Smooth muscle cell (in vitro differentiated cells): ENCODE data around the gene PTPRE. TPM values are rescaled to one million over a fixed set of nuclear protein-coding genes. Genes with fewer than 3 reads are reported as not detected.

Experiments
- DNase-seq: peaks from one replicate; lab custom pipeline; 2025; ENCODE audit not compliant: unreplicated experiment; lab: John Stamatoyannopoulos, UW
- H2AFZ ChIP-seq: fragments of 200-600 bp; sonication (generic); 2 replicates; pipeline ENCODE4 v1.6.0; 2016; ENCODE audit warnings: antibody characterized with exemption, low read depth, mild to moderate bottlenecking
- H3F3A ChIP-seq: fragments of 200-600 bp; sonication (generic); 2 replicates; pipeline ENCODE4 v1.6.0; 2017; ENCODE audit warnings: antibody characterized with exemption, low read depth
- H3K27ac ChIP-seq: fragments of 200-600 bp; sonication (generic); 2 replicates; pipeline ENCODE4 v1.5.1; 2016; ENCODE audit warnings: low read depth, mild to moderate bottlenecking
- H3K27me3 ChIP-seq: fragments of 200-600 bp; sonication (generic); 2 replicates; pipeline ENCODE4 v1.6.1; 2016; ENCODE audit warnings: low read depth, mild to moderate bottlenecking
- H3K36me3 ChIP-seq: fragments of 200-600 bp; sonication (generic); 2 replicates; pipeline ENCODE4 v1.5.1; 2016; ENCODE audit warnings: low read depth
- H3K4me1 ChIP-seq: fragments of 200-600 bp; sonication (generic); 2 replicates; pipeline ENCODE4 v1.5.1; 2016; ENCODE audit warnings: low read depth
- H3K4me2 ChIP-seq: fragments of 200-600 bp; sonication (generic); 2 replicates; pipeline ENCODE4 v1.6.0; 2016; ENCODE audit warnings: mild to moderate bottlenecking
- H3K4me3 ChIP-seq: fragments of 200-600 bp; sonication (generic); 2 replicates; pipeline ENCODE4 v1.5.1; 2016; ENCODE audit warnings: mild to moderate bottlenecking
- H3K79me2 ChIP-seq: fragments of 200-600 bp; sonication (generic); 2 replicates; pipeline ENCODE4 v1.6.0; 2016; ENCODE audit warnings: low read depth, mild to moderate bottlenecking
- H3K9ac ChIP-seq: fragments of 200-600 bp; sonication (generic); 2 replicates; pipeline ENCODE4 v1.6.0; 2016; ENCODE audit warnings: low read depth
- H3K9me3 ChIP-seq: fragments of 200-600 bp; sonication (generic); replicated peaks from 2 replicates; pipeline ENCODE4 v1.5.1; 2016; ENCODE audit warnings: low read depth
- H4K20me1 ChIP-seq: fragments of 200-600 bp; sonication (generic); 2 replicates; pipeline ENCODE4 v1.6.0; 2016; ENCODE audit warnings: low read depth
- WGBS: methylation state at CpG from one replicate; pipeline ENCODE4 v1.1.7; 2016; ENCODE audit warnings: low lambda C conversion rate; 5-methylcytosine and 5-hydroxymethylcytosine counted together
- polyA plus RNA-seq: library from polyadenylated mRNA; unstranded; fragments of >200 nt; fragmentation: Nextera tagmentation; extraction: Ambion mirVana; gene quantifications from 2 replicates; pipeline ENCODE4 v1.2.1, GENCODE V29; 2016
- total RNA-seq: library from RNA; depleted of rRNA; stranded (reverse); fragments of >200 nt; gene quantifications from 2 replicates; pipeline ENCODE4 v1.2.3, GENCODE V29; 2014
- TF ChIP-seq, protein P1 (sequence below): fragments of 200-600 bp; sonication (generic); IDR thresholded peaks from 2 replicates; pipeline ENCODE4 v1.5.1; 2017; ENCODE audit warnings: borderline replicate concordance, mild to moderate bottlenecking, antibody characterized with exemption; ENCODE audit not compliant: insufficient read depth, poor library complexity, severe bottlenecking

Gene PTPRE
- total and polyA plus RNA-seq, 2 experiments from 2014 or later, result 17.1 to 22.7 TPM

DNA sequence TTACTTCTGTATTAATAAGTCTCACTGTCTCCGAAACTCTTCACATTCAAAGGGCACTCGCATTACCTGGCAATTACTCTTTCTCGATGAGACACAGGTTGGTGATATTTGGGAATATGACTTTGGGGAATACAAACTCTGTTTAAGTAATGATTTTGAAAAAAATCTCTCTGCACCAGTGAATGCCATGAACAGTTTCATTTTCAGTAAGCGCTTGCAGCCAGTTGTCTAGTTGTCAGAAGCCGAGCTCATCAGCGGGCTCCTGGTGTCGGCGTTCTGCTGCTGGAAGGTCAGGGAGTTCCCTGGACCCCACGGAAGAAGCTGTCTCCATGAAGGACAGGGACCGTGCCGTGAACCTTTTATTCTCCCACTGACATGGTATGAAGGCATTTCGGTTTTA is 57.7 kb downstream of the PTPRE start:
- Histone ChIP-seq H3K4me1 (no peaks in the 10 kb centered on the region), H3K9me3 (no peaks in the 10 kb centered on the region), H3F3A (no peaks in the 10 kb centered on the region), H3K27me3 (no peaks in the 10 kb centered on the region), H3K27ac (no peak overlapping the region), H3K79me2 (peaks cover 17% of the 10 kb centered on the region), H4K20me1 (peaks cover 35% of the 10 kb centered on the region), H3K4me2 (no peak overlapping the region), H3K36me3 (no peaks in the 10 kb centered on the region), H3K9ac (no peak overlapping the region), H3K4me3 (no peak overlapping the region), H2AFZ (no peak overlapping the region)
- TF ChIP-seq, protein P1, sequence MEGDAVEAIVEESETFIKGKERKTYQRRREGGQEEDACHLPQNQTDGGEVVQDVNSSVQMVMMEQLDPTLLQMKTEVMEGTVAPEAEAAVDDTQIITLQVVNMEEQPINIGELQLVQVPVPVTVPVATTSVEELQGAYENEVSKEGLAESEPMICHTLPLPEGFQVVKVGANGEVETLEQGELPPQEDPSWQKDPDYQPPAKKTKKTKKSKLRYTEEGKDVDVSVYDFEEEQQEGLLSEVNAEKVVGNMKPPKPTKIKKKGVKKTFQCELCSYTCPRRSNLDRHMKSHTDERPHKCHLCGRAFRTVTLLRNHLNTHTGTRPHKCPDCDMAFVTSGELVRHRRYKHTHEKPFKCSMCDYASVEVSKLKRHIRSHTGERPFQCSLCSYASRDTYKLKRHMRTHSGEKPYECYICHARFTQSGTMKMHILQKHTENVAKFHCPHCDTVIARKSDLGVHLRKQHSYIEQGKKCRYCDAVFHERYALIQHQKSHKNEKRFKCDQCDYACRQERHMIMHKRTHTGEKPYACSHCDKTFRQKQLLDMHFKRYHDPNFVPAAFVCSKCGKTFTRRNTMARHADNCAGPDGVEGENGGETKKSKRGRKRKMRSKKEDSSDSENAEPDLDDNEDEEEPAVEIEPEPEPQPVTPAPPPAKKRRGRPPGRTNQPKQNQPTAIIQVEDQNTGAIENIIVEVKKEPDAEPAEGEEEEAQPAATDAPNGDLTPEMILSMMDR, result no peak
- 94% methylated on average over 12 of the region's 12 CpGs for WGBS
- DNase-seq, result no peak

DNA sequence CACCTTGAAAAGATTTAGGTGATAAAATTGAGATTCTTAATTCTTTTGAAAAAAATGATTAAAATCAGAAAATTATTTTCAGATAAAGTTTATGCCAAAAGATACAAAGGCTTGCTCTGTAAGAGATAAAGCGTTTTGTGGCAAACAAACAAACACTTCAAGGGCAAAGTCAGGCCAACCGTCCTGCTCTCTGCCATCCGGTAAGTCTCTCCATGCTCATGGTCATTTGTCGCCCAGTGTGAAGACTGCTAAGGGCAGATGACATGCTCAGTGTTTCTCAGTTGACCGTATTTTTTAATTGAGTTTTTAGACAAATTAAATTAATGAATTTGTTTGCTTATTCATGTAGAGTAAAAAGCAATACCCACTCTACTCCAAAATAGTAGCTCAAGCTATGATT is 60.0 kb downstream of the PTPRE start:
- H3K36me3 ChIP-seq, result no peaks in the 10 kb centered on the region
- TF ChIP-seq, protein P1, result no peak
- no peak for DNase-seq
- WGBS, result 98% methylated on average over 5 of the region's 5 CpGs
- H3K9me3 ChIP-seq, result no peaks in the 10 kb centered on the region
- H3K4me3 ChIP-seq, result no peak overlapping the region
- peaks cover 10% of the 10 kb centered on the region for H3K79me2 ChIP-seq
- H3K4me2 ChIP-seq, result no peak overlapping the region
- H3K27ac ChIP-seq, result no peak overlapping the region
- no peak overlapping the region for H3K9ac ChIP-seq
- H4K20me1 ChIP-seq, result peaks cover 15% of the 10 kb centered on the region
- no peaks in the 10 kb centered on the region for H3K4me1 ChIP-seq
- H2AFZ ChIP-seq, result no peak overlapping the region
- H3K27me3 ChIP-seq, result no peaks in the 10 kb centered on the region
- no peaks in the 10 kb centered on the region for H3F3A ChIP-seq

DNA sequence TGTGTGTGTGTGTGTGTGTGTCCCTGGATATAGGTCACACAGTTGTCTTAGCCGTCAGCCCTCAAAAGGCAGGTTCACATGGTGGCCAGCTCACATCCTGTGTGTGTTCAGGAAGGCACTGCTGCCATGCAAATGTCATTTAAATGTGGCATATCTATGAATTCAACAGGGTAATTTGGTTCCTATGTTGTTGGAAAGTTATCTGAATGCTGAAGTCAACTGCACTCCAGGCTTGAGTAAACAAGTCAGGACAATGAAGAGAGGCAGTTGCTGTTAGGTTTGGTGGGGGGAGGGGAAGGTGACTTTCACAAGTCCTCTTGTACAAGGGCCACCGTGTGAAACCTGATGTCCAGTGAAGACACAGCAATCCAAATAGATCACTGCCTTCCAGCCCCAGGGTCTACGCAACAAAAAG is 61.1 kb downstream of the PTPRE start:
- no peaks in the 10 kb centered on the region for H3K36me3 ChIP-seq

DNA sequence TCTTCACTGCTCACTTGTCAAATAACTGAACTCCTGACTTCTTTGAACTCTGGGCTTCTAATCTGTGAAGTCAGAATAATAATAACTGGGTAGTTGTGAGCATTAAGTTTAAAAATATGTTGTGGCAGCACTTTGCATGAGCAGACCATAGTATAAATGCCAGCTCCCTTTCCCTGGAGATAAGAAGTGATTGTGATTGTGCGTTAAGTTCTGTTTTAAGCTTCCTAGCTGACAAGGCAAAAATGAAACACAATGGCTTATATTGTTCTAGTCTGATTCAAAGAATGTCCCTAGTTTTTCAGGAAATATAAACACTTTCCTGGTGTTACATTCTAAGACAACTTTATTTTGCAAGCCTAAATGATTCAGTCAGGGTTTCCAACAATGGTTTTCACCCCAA is 61.8 kb downstream of the PTPRE start:
- Histone ChIP-seq H3K4me2 (no peak overlapping the region), H3K27ac (no peak overlapping the region), H3K9me3 (no peaks in the 10 kb centered on the region), H4K20me1 (peaks cover 5% of the 10 kb centered on the region), H3F3A (no peaks in the 10 kb centered on the region), H3K27me3 (no peaks in the 10 kb centered on the region), H2AFZ (no peak overlapping the region), H3K36me3 (no peaks in the 10 kb centered on the region), H3K4me1 (no peaks in the 10 kb centered on the region), H3K79me2 (peaks cover 6% of the 10 kb centered on the region), H3K9ac (no peak overlapping the region), H3K4me3 (no peak overlapping the region)
- TF ChIP-seq, protein P1, result no peak
- WGBS, result 17% methylated on average over 1 of the region's 1 CpG
- no peak for DNase-seq

More for the DNA sequence above, 61.1 kb downstream of the PTPRE start:
- Histone ChIP-seq H3K4me1 (no peaks in the 10 kb centered on the region), H3K9me3 (no peaks in the 10 kb centered on the region), H2AFZ (no peak overlapping the region), H3K27me3 (no peaks in the 10 kb centered on the region), H4K20me1 (peaks cover 10% of the 10 kb centered on the region), H3K4me2 (no peak overlapping the region), H3K9ac (no peak overlapping the region), H3F3A (no peaks in the 10 kb centered on the region), H3K4me3 (no peak overlapping the region), H3K27ac (no peak overlapping the region), H3K79me2 (peaks cover 6% of the 10 kb centered on the region)
- DNase-seq, result no peak
- TF ChIP-seq, protein P1, result no peak
- 83% methylated on average over 3 of the region's 3 CpGs for WGBS
